ENCODE data around the gene PLEKHA6.

PLEKHA6 gene

GRCh38 chr1:204259782-204260181 is 99.9 kb downstream of the PLEKHA6 start:
- TF ChIP-seq CTCF (IDR thresholded peaks at IDR 0.05; ENCODE audit: low read depth, low read length): no peak
- DNase-seq (ENCODE audit: extremely low read depth, low read depth): no peak

GRCh38 chr1:204259196-204259595 is 100.5 kb downstream of the PLEKHA6 start:
- no peak for TF ChIP-seq CTCF (IDR thresholded peaks at IDR 0.05; ENCODE audit: low read depth, low read length)
- DNase-seq (ENCODE audit: extremely low read depth, low read depth): no peak

- DNase-seq (ENCODE audit: extremely low read depth, low read depth): no peak
- TF ChIP-seq CTCF (IDR thresholded peaks at IDR 0.05; ENCODE audit: low read depth, low read length): peak; percentile 66
Observed at GRCh38 chr1:204258213-204259115, 101.3 kb downstream of the PLEKHA6 start.

GRCh38 chr1:204257446-204257845 is 102.3 kb downstream of the PLEKHA6 start:
- DNase-seq (ENCODE audit: extremely low read depth, low read depth): no peak
- TF ChIP-seq CTCF (IDR thresholded peaks at IDR 0.05; ENCODE audit: low read depth, low read length): no peak

- no peak for TF ChIP-seq CTCF (IDR thresholded peaks at IDR 0.05; ENCODE audit: low read depth, low read length)
- no peak for DNase-seq (ENCODE audit: extremely low read depth, low read depth)
Observed at GRCh38 chr1:204256531-204256930, 103.2 kb downstream of the PLEKHA6 start.

GRCh38 chr1:204255966-204256365 is 103.8 kb downstream of the PLEKHA6 start:
- DNase-seq (ENCODE audit: extremely low read depth, low read depth): no peak
- no peak for TF ChIP-seq CTCF (IDR thresholded peaks at IDR 0.05; ENCODE audit: low read depth, low read length)

GRCh38 chr1:204255225-204255624 is 104.5 kb downstream of the PLEKHA6 start:
- DNase-seq (ENCODE audit: extremely low read depth, low read depth): no peak

More at GRCh38 chr1:204255225-204255624, 104.5 kb downstream of the PLEKHA6 start:
- TF ChIP-seq CTCF (IDR thresholded peaks at IDR 0.05; ENCODE audit: low read depth, low read length): no peak
